Astrocyte (in vitro differentiated cells and primary cell): ENCODE results near the gene PACC1.

Experiments
- EZH2 ChIP-seq: IDR thresholded peaks from 2 replicates; pipeline ENCODE4 v1.6.1; 2012; ENCODE audit warnings: mild to moderate bottlenecking, low read length, inconsistent platforms; ENCODE audit not compliant: insufficient read depth
- TF ChIP-seq, protein P1 (sequence below): IDR thresholded peaks from 2 replicates; pipeline ENCODE4 v1.5.1; 2011; ENCODE audit warnings: low read depth, mild to moderate bottlenecking, inconsistent platforms, low read length, moderate library complexity; ENCODE audit not compliant: insufficient read depth

DNA sequence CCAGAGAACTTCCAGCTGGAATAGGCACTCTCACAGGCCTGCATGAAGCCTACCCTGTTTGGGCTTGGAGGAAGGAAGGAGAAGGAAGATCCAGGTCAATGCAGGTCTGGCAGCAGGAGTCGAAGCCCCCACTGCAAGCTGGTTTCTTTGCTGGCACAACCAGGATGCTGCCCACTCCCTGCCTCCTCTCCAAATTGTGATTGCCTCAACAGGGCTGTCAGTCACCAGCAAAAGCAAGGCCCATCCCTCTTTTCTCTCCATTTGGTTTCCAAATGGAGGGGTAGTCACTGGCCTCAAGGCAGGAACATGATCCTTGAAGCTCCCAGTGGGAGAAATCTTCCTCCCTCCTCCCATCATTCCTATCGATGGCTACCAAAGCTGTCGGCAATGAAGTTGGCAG, 37.0 kb downstream of the PACC1 start:
- no peak for TF ChIP-seq EZH2
- TF ChIP-seq, protein P1, sequence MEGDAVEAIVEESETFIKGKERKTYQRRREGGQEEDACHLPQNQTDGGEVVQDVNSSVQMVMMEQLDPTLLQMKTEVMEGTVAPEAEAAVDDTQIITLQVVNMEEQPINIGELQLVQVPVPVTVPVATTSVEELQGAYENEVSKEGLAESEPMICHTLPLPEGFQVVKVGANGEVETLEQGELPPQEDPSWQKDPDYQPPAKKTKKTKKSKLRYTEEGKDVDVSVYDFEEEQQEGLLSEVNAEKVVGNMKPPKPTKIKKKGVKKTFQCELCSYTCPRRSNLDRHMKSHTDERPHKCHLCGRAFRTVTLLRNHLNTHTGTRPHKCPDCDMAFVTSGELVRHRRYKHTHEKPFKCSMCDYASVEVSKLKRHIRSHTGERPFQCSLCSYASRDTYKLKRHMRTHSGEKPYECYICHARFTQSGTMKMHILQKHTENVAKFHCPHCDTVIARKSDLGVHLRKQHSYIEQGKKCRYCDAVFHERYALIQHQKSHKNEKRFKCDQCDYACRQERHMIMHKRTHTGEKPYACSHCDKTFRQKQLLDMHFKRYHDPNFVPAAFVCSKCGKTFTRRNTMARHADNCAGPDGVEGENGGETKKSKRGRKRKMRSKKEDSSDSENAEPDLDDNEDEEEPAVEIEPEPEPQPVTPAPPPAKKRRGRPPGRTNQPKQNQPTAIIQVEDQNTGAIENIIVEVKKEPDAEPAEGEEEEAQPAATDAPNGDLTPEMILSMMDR, result no peak
